Neutrophil (primary cell): ENCODE data around the gene SEMA3D.

Experiments
- H3K27ac ChIP-seq: fragments of 200-600 bp; sonication (generic); 2 replicates; pipeline ENCODE4 v1.5.1; 2016; ENCODE audit warnings: mild to moderate bottlenecking, moderate library complexity
- H3K27me3 ChIP-seq: fragments of 200-600 bp; sonication (generic); 2 replicates; pipeline ENCODE4 v1.6.0; 2016; ENCODE audit warnings: mild to moderate bottlenecking
- H3K36me3 ChIP-seq: fragments of 200-600 bp; sonication (generic); 2 replicates; pipeline ENCODE4 v1.5.1; 2017
- H3K4me1 ChIP-seq, 2 experiments: fragments of 200-600 bp in 1 of 2; sonication (generic) in 1 of 2; 1 replicate in 1 of 2; 2 replicates in 1 of 2; pipeline versions ENCODE4 v1.5.1 to v1.6.1; 2013 to 2016; ENCODE audit warnings: low read depth in 1 of 2, low read length in 1 of 2, mild to moderate bottlenecking in 1 of 2, moderate library complexity in 1 of 2; ENCODE audit not compliant: control insufficient read depth in 1 of 2, insufficient read depth in 1 of 2
- H3K4me3 ChIP-seq, 2 experiments: fragments of 200-600 bp in 1 of 2; sonication (generic) in 1 of 2; 1 replicate in 1 of 2; 2 replicates in 1 of 2; pipeline ENCODE4 v1.5.1; 2013 to 2016; ENCODE audit warnings: low read depth in 1 of 2, low read length in 1 of 2, mild to moderate bottlenecking in 1 of 2, moderate library complexity in 1 of 2
- H3K9me3 ChIP-seq: fragments of 200-600 bp; sonication (generic); 2 replicates; pipeline ENCODE4 v1.5.1; 2016
- TF ChIP-seq, protein P1 (sequence below): fragments of 200-600 bp; sonication (generic); IDR thresholded peaks from 2 replicates; pipeline ENCODE4 v1.5.1; 2016; ENCODE audit warnings: antibody characterized with exemption

The SEMA3D gene

DNA sequence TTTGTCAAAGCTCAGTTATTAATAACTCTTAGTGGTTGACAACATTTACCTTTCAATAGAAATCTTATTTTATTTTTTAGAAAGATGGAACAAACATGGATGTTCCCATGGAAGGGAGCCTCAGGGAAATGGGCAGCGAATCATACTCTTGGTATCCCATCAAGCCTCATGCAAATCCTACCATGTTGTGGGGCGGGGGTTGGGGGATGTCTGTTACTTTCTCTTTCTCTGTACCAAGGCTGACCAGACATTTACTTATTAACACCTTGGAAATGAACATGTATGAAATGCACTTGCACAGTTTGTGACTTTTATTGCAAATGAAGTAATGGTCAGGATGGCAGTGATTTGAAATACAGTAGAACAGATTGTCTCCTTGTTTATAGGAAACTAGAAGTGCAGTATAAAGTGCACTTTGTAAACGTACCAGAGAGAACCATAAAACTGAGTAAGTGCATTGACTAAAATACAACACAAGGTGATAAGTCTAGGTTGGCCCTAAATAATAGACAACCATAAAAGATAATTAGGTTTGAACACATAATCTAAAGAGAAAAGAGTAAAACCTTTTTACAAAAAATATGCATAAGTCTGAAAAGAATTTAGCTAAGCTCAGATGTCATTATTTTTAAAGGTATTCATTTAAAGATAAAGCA, 32.4 kb downstream of the SEMA3D start:
- no peak overlapping the region for H3K27ac ChIP-seq
- H3K4me3 ChIP-seq = no peak overlapping the region
- H3K9me3 ChIP-seq = no peaks in the 10 kb centered on the region
- H3K27me3 ChIP-seq = no peaks in the 10 kb centered on the region
- TF ChIP-seq, protein P1, sequence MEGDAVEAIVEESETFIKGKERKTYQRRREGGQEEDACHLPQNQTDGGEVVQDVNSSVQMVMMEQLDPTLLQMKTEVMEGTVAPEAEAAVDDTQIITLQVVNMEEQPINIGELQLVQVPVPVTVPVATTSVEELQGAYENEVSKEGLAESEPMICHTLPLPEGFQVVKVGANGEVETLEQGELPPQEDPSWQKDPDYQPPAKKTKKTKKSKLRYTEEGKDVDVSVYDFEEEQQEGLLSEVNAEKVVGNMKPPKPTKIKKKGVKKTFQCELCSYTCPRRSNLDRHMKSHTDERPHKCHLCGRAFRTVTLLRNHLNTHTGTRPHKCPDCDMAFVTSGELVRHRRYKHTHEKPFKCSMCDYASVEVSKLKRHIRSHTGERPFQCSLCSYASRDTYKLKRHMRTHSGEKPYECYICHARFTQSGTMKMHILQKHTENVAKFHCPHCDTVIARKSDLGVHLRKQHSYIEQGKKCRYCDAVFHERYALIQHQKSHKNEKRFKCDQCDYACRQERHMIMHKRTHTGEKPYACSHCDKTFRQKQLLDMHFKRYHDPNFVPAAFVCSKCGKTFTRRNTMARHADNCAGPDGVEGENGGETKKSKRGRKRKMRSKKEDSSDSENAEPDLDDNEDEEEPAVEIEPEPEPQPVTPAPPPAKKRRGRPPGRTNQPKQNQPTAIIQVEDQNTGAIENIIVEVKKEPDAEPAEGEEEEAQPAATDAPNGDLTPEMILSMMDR = no peak
- no peaks in the 10 kb centered on the region for H3K36me3 ChIP-seq
- H3K4me1 ChIP-seq = no peaks in the 10 kb centered on the region

DNA sequence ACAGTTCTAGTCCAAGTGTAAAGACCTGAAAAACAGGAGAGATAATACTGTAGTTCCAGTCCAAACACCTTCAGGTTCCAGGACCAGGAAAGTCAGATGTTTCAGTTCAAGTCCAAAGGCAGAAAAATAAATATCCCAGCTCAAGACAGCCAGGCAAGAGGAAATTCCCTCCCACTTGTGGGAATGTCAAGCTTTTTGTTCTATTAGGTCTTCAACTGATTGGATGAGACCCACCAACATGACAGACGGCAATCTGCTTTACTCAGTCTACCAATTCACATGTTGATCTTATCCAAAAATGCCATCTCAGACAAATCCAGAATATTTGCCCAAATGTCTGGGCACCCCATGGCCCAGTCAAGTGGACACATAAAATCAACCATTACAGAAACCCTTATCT, 33.1 kb downstream of the SEMA3D start:
- Histone ChIP-seq H3K27me3 (no peaks in the 10 kb centered on the region), H3K36me3 (no peaks in the 10 kb centered on the region), H3K9me3 (no peaks in the 10 kb centered on the region), H3K4me1 (no peaks in the 10 kb centered on the region), H3K27ac (no peak overlapping the region), H3K4me3 (no peak overlapping the region)
- TF ChIP-seq, protein P1 = no peak

DNA sequence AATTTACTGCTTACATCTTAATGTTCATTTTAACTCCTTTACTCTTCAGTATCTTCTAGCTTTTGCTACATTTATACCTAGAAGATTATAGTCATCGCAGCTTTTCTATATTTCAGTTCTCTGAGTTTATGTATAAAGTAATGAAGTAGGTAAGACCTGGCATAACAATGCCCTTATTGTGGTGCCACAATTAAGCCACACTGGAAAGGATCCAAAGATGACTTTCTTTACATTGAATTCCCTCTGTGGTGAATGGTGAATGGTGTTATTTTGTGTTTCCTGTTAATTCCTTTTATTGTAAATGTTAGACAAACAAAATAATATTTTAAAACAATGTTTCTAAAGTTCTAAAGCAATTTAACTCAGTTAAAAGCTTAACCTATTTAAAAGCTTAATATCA, 36.2 kb downstream of the SEMA3D start:
- H3K27me3 ChIP-seq = no peaks in the 10 kb centered on the region
- no peak overlapping the region for H3K27ac ChIP-seq
- TF ChIP-seq, protein P1 = no peak
- no peak overlapping the region for H3K4me3 ChIP-seq
- H3K4me1 ChIP-seq = no peaks in the 10 kb centered on the region
- H3K36me3 ChIP-seq = no peaks in the 10 kb centered on the region
- no peaks in the 10 kb centered on the region for H3K9me3 ChIP-seq

DNA sequence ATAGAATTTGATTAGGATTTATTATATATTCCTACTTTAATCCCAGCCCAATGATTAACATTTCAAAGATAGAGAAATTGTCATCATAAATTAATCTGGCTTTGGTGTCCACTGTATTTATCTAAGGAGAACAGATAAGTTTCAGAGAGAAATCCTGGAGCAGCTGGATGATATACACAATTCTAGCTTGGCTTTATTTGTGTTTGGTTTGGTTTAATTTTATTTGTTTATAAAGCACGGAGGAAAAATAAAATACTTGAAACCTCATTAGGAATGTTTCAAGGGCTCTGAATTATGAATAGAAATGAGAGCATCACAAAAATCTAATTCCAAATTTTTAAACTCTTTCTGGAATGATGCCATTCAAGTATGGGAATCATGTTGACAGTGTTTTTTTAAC, 42.1 kb downstream of the SEMA3D start:
- Histone ChIP-seq H3K4me3 (no peak overlapping the region), H3K9me3 (no peaks in the 10 kb centered on the region), H3K36me3 (no peaks in the 10 kb centered on the region), H3K4me1 (no peaks in the 10 kb centered on the region), H3K27me3 (no peaks in the 10 kb centered on the region), H3K27ac (no peak overlapping the region)
- TF ChIP-seq, protein P1 = no peak

DNA sequence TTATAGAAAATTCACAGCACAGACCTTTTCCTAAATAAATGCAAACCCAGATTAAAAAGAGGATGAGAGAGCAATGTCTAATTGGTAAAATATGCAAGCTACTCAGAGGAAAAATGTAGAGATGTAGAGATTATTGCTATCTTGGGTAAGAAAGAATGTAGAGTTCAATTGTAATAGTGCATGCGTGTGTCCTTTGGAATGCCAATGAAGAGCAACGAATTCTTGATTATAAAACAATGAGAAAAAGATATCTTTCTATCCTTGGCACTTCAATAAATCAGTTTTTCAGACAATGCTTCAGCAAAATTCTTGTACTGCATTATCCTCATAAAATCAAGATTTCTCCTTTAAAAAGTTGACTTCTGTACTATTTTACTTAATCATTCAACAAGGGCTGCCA, 50.9 kb downstream of the SEMA3D start:
- Histone ChIP-seq H3K36me3 (no peaks in the 10 kb centered on the region), H3K27ac (no peak overlapping the region), H3K4me3 (no peak overlapping the region), H3K27me3 (no peaks in the 10 kb centered on the region), H3K9me3 (no peaks in the 10 kb centered on the region), H3K4me1 (no peaks in the 10 kb centered on the region)
- TF ChIP-seq, protein P1 = no peak
